ENCODE results near the gene NDUFA7.

DNA sequence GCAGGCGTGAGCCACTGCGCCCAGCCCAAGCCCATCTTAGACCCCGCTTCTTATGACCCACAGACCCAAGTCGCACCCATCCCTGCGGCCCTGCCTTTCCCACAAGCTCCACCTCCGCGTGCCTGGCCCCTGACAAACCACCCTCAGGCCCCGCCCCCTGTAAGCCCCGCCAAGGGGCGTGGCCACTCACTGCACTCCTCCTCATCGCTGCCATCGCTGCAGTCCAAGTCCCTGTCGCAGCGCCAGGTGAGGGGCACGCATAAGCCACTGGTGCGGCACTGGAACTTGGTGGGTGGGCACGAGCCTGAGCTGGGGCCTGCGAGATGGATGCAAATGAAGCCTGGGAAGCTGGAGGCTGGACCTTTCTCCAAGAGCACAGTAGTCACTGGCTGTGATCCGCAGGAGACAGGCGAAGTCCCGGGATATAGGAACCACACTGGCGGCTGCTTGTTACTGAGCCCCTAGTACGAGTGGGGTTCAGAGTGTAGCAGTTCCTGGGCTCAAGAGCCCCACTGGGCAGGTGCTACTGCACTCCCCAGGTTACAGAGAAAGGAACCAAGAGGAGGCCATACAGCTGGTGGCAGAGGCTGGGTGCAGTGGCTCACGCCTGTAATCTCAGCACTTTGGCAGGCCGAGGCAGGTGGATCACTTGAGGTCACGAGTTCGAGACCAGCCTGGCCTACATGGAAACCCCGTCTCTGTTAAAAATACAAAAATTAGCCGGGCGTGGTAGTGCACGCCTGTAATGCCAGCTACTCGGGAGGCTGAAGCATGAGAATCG lies 16.1 kb downstream of the NDUFA7 start:
- TF ChIP-seq CTCF (conservative IDR thresholded peaks at IDR 0.05; ENCODE audit: low read length) (no peak), EZH2phosphoT487 (IDR thresholded peaks at IDR 0.05; ENCODE audit: borderline replicate concordance) (no peak)

Measured in Loucy (cell line).